Measurements from ENCODE around the gene MTARC2.

DNA sequence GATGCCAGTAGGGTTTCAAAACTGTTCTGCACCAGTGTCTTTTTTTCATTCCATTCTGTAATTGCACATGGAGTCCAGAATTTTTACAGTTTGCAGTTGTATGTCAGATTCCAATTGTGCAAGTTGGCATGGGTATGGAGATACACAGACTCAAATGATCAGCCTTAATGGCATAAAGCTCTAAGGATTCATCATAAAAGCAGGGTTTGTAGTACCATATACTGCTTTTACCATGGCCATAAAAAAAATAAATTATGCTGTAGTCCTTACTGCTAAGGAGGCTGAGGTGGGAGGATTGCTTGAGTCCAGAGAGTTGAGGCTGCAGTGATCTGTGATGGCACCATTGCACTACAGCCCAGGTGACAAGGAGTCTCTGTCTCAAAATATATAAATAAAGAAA lies 48.9 kb downstream of the MTARC2 start:
- no peak for TF ChIP-seq POLR2A (IDR thresholded peaks at IDR 0.05)
- TF ChIP-seq, protein P1, sequence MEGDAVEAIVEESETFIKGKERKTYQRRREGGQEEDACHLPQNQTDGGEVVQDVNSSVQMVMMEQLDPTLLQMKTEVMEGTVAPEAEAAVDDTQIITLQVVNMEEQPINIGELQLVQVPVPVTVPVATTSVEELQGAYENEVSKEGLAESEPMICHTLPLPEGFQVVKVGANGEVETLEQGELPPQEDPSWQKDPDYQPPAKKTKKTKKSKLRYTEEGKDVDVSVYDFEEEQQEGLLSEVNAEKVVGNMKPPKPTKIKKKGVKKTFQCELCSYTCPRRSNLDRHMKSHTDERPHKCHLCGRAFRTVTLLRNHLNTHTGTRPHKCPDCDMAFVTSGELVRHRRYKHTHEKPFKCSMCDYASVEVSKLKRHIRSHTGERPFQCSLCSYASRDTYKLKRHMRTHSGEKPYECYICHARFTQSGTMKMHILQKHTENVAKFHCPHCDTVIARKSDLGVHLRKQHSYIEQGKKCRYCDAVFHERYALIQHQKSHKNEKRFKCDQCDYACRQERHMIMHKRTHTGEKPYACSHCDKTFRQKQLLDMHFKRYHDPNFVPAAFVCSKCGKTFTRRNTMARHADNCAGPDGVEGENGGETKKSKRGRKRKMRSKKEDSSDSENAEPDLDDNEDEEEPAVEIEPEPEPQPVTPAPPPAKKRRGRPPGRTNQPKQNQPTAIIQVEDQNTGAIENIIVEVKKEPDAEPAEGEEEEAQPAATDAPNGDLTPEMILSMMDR (IDR thresholded peaks at IDR 0.05) = no peak

Measured in esophagus squamous epithelium (tissue), 4 donors.